ENCODE results near the gene CDRT15L2.
"Not testable (repeated sequence)": the region's sequence is repeated elsewhere in the genome, so short reads cannot be mapped to it uniquely, and the experiment has no call there.

DNA sequence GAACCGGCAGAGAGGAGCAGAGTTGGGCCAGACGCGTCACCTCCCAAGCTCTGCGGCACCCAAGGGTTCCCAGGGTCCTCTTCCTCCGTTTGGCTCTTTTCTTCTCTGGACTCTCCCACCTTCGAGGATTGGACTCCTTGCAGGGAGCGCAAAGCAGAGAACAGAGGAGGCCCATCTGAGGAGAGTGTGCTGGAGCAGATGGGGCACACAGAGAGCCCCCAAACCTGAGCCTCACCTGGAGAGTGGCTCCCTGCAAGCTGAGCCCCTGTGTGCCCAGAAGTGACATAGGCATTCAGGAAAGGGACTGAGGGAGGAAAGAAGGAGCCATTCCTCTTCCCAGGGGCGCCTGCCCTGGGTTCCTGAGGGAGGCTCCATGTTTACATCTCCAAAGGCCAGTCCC is 6.3 kb upstream of the CDRT15L2 start:
- TF ChIP-seq POLR2A (IDR thresholded peaks at IDR 0.05), result not testable (repeated sequence)
- TF ChIP-seq, protein P1, sequence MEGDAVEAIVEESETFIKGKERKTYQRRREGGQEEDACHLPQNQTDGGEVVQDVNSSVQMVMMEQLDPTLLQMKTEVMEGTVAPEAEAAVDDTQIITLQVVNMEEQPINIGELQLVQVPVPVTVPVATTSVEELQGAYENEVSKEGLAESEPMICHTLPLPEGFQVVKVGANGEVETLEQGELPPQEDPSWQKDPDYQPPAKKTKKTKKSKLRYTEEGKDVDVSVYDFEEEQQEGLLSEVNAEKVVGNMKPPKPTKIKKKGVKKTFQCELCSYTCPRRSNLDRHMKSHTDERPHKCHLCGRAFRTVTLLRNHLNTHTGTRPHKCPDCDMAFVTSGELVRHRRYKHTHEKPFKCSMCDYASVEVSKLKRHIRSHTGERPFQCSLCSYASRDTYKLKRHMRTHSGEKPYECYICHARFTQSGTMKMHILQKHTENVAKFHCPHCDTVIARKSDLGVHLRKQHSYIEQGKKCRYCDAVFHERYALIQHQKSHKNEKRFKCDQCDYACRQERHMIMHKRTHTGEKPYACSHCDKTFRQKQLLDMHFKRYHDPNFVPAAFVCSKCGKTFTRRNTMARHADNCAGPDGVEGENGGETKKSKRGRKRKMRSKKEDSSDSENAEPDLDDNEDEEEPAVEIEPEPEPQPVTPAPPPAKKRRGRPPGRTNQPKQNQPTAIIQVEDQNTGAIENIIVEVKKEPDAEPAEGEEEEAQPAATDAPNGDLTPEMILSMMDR (IDR thresholded peaks at IDR 0.05), result not testable (repeated sequence)

Data from adrenal gland (tissue), 5 donors.